HG03039 (cell line): ENCODE results near the gene TNS3.
A peak's percentile ranks its signal among the peaks of the same experiment; 100 is the strongest.
"Not testable (repeated sequence)": the region's sequence is repeated elsewhere in the genome, so short reads cannot be mapped to it uniquely, and the experiment has no call there.

Source experiments
- ATAC-seq: cut with Tn5 transposase; IDR thresholded peaks from one replicate; pipeline ENCODE4 v1.9.1; 2021; ENCODE audit warnings: mild to moderate bottlenecking, moderate library complexity; ENCODE audit not compliant: unreplicated experiment

Gene TNS3

DNA sequence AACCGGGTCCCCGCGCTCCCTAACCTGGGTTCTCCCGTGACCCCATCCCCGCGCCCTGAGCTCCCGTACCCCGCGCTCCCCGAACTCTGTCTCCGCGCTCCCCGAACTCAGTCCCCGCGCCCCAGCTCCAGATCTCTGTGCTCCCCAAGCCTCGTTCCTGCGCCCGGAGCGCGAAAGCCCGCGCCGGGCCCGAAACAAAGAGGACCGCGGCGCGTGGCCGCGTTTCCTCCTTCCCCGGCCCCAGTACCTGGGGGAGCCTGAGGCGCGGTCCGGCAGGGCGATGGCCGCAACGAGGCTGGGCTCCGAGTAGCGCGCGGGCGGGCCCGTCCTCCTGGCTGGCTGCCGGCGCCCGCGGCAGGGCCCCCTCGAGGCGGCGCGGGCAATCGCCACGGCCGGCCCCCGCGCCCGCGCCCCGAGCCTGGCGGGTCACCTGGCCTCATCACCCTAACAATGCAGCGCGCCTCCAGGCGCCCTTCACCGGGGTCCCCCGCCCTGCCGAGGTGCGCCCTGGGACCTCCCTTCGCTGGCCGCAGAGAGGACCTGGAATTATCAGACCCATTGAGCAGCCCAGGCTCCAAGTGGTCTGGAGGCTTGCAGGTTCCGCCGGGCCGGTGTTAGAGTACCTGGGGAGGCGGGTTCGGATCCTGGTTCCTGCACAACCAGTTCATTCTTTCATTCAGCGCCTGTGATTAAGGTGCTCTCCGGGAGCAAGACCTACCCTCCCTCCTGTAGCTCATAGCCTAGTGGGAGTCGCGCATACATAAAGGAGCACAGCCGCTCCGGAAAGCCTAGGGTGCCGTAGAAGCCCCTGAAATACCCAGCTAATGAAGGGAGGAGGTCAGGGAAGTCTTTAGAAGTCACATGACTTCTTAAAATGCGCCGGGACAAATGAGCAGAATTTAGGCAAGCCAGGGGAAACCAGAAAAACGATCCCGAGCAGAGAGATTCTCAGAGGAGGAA is at the start of gene TNS3:
Gene TNS3 (minus strand): TSS at position 308 of the 960 bp plus-strand sequence. CDS start 142,475 bp downstream, outside the sequence.
- no peak for ATAC-seq

DNA sequence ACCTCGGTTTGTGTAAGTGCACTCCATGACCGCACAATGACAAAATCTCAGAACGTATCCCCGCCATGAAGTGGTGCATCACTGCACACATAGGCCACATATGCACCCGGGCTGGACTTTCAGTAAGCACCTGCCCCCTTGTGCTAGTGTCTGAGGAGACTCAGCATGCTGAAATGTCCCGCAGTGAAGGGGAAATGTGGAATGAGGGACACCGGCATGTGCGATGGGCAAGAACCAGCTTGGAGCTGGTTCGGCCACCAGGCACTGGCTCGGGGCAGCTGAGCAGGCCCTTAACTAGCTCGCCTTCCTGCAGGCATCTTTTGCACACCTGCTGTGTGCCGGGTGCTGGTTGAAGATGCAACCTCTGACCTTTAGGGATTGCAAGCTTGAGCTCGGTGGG is 49.8 kb upstream of the TNS3 start:
- ATAC-seq = no peak

- ATAC-seq = peak; percentile 48
These were observed 45.8 kb upstream of the TNS3 start for GRCh38 chr7:47627580-47628283.

- no peak for ATAC-seq
These were observed 44.2 kb upstream of the TNS3 start for GRCh38 chr7:47625861-47626715.

DNA sequence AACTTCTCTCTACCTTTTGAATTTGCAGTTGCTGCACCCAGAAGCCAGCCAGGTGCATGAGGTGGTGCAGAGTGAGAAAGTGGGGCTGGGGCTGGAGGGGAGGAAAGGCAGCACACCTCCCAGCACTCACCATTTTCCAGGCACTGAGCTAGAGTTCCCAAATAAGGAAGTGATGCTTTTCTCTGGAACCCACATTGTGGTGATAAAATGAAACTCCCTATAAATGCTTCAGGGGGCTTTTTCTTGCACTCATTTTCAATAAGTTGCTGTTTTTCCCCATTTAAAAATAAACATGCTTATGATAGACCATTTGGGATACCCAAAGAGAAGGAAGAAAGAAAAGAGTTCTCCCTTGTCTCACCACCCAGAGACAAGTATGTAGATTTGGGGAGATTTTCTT is 42.8 kb upstream of the TNS3 start:
- ATAC-seq = no peak

DNA sequence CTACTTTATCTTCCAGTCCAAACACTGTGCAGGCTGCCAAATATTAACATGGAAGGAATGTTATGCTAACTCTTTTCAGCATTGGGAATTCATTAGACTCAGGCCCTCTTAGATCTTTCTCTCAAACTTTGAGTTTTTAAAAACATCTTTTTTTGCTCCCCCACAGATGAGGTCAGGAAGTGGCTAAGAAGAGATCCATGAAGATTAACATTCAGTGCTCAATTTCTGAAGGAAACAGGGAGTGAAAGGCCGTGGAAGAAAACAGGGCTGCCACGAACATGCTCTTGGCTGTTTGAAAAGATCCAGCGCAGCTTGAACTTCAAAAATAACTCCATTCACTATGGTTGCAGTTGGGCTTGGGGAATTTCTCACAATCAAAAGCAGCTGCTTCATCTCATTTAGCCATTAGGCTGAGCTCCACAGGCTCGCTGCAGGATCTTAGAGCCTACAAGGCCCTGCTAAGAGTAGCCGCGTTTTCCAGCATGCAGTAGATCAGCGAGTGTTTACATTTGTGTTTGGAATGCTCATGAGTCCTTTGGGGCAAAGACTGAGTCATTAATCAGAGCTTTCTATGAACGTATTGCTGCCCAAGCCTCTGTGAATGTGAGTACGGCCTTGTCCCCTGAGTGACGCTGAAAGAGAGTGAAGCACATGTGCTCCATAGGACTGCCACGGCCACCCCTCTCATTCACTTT is 41.2 kb upstream of the TNS3 start:
- ATAC-seq = no peak

GRCh38 chr7:47622586-47622945 is 40.7 kb upstream of the TNS3 start:
- ATAC-seq = no peak

- no peak for ATAC-seq
These were observed 40.2 kb upstream of the TNS3 start for GRCh38 chr7:47621979-47622561.

GRCh38 chr7:47621347-47621746 is 39.4 kb upstream of the TNS3 start:
- no peak for ATAC-seq

GRCh38 chr7:47619806-47620205 is 37.9 kb upstream of the TNS3 start:
- no peak for ATAC-seq

- no peak for ATAC-seq
These were observed 35.2 kb upstream of the TNS3 start for GRCh38 chr7:47617131-47617530.

- ATAC-seq = no peak
These were observed 32.5 kb upstream of the TNS3 start for GRCh38 chr7:47614450-47614849.

GRCh38 chr7:47611045-47611511 is 29.2 kb upstream of the TNS3 start:
- no peak for ATAC-seq

- no peak for ATAC-seq
These were observed 28.7 kb upstream of the TNS3 start for GRCh38 chr7:47610506-47611044.

GRCh38 chr7:47609803-47610452 is 28.0 kb upstream of the TNS3 start:
- ATAC-seq = no peak

GRCh38 chr7:47606593-47607046 is 24.7 kb upstream of the TNS3 start:
- ATAC-seq = not testable (repeated sequence)

DNA sequence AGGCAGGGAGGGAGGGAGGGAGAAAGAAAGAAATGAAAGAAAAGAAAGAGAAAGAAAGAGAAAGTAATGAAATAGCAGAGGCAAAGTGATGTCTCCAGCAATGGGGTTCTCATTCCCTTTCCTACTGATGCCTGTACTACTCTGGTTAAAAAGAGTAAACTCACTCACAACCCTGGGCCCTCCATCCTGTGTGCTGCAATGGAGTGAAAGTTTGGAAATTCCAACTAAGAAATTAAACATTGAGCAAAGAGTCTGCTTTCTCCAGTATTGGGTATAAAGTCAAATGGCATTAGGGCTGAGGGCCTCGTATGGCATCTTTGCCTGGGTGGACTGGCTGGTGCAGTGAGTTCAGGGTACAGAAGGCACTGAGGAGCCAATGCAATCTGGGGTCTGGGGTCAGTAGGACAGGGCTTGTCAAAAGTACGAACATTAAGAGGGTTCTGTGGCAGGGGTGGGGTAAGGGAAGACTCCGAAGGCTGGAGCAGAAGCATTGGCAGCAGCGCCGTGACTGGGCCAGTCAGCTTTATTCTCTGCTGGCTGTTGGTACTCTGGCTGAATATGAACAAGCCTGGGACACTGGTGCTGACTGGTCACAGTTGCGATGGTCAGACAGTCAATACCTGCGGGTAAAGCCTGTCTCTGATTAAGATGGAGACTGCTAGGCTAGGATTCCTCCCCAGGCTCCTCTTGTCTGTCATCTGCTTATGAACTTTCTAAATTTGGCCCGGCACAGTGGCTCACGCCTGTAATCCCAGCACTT is 24.1 kb upstream of the TNS3 start:
- no peak for ATAC-seq

DNA sequence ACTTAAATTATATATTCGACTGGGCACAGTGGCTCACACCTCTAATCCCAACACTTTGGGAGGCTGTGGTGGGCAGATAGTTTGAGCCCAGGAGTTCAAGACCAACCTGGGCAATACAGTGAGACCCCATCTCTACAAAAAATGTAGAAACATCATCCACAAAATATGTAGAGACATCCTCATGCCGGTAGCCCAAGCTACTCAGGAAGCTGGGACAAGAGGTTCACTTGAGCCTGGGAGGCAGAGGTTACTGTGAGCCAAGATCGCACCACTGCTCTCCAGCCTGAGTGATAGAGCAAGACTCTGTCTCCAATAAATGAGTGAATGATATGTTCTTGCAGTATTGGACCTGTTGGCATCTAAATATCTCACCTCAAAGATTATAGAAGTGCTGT is 22.6 kb upstream of the TNS3 start:
- no peak for ATAC-seq
